Stimulated activated CD4-positive, alpha-beta T cell treated with anti-CD3 and anti-CD28 coated beads, TNF-alpha, amount 100 ng/mL, for 24 hours (primary cell): ENCODE measurements around the gene DENND1A.

ENCODE experiments used
- DNase-seq, 3 experiments: peaks; one replicate each; pipeline ENCODE4 v3.0.0-alpha.2; 2020; ENCODE audit warnings: low read depth in 3 of 3

The DENND1A gene

DNA sequence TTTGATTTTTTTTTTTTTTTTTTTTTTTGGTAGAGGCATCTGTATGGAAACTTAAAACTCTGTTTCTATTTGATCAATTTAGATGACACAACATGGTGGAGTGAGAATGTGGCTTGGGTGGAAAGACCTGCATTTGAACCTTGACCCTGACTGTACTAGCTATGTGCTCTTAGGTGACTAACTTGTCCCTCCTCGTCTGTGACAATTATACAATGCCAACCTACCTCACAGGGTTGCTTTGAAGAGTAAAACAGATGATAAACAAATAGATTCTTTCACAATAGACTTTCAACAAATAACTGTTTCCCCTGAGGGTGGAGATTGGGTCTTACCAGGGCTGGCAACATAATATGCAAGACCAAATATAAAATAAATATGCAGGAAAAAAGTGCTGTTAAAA lies 464.6 kb downstream of the DENND1A start:
- no peak for DNase-seq

DNA sequence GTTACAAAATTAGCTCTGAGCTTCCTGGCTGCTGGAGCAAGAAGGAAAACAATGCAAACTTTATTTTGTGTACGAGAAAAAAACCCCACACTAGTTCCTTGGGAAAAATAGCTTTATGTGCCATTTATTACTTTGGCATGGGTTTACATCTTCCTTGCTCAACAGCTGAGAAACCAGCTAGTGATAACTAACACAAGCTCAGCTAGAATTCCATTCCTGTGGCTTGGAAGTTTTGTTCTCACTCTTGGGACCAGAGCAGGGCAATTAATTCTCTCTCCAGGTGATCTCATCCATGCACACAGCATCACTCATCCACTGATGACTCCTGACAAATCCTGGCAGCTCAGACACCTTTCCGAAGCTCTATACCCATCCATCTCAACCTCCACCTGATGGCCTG lies 469.8 kb downstream of the DENND1A start:
- DNase-seq = no peak

DNA sequence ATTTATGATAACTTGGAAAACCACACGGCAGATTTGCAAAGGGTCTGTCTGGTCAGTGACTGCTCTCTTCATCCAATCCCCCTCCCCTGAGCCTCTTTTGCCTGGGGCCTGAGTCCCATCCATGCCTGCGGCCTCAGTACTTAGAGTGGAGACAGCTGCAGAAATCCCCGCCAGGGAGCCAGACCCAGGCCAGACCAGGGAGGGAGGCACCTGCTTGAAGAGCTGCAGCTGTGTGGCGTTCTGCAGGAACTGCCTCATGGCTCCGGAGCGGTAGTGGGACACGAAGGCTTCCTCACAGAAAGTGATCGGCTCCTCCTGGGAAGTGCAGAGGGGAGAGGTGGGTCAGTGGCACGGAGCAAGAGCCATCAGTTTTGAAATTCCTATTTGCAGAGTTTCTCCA lies 472.3 kb downstream of the DENND1A start:
- DNase-seq = no peak

DNA sequence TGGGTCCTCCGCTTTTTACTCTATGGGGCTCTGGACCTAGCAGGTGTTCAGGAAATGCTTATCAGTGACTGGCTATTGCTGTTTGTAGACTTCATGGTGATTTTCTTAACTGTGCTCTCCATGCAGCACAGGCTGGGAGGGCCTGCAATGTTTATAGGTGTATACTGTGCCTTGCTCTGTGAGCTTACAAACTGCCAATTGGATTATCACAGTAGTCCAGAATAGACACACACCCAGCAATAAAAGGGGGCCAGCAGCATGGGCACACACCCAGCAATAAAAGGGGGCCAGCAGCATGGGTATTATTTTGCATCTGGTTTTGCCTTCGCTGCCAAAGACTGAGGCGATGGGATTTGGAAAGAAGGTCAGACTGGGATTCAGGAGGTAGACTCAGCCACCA lies 473.9 kb downstream of the DENND1A start:
- DNase-seq = no peak

DNA sequence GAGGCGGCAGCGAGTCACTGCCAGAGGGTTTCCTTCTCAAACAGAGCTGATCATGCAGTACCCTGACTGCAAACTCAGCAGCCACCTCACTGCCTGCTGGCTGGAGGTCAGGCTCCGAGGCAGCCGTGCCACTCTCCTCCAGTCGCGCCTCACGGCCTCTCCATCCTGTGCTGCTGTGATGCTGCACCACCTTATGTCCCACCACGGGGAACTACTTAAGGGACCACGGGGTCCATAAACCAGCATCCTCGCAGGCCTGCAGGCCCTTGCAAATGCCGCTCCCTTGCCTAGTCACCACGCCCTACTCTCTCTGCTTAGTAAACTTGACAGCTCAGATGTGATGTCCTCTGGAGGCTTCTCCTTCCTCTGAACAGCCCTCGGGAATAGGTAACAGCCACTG lies 474.7 kb downstream of the DENND1A start:
- DNase-seq = no peak

DNA sequence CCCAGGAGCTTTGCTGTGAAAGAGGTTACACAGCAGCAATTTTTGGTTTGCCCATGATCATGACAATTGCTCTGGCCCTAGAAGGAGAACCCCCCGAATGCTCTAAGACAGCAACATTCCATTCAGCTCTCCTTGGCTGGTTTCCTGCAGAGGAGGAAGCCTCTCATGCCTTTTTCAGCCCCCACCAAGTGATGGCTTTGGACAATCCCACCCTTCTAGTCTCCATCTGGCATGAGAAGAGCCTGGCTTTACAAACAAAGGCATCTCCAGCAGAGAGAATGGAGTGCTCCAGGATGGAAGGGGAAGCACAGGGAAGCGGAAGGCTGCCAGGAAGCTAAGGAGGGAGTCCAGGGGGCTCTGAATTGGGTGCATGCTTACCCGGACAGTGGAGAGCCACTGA lies 475.6 kb downstream of the DENND1A start:
- DNase-seq = no peak

DNA sequence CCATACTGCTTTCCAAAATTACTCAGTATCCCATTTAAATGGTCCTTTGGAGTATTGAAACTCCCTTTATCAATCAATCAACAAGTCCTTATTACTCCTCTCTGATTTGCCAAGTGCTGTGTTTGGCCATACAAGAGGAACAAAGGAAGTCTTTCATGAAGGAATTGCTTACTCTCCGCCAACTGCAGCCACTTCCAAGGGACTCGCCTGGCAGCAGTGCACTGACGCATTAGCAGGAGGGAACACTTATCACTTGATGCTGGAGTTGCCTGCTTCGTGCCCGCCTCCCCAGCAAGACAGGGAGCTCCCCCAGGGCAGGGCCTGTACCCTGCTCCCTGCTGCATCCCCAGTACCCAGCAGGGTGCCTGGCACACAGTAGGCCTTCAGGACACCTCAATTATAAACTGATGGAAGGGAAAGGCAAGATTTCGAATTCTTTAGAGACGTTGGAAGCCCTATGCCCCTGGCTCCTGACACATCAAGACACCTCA lies 476.1 kb downstream of the DENND1A start:
- DNase-seq = no peak

DNA sequence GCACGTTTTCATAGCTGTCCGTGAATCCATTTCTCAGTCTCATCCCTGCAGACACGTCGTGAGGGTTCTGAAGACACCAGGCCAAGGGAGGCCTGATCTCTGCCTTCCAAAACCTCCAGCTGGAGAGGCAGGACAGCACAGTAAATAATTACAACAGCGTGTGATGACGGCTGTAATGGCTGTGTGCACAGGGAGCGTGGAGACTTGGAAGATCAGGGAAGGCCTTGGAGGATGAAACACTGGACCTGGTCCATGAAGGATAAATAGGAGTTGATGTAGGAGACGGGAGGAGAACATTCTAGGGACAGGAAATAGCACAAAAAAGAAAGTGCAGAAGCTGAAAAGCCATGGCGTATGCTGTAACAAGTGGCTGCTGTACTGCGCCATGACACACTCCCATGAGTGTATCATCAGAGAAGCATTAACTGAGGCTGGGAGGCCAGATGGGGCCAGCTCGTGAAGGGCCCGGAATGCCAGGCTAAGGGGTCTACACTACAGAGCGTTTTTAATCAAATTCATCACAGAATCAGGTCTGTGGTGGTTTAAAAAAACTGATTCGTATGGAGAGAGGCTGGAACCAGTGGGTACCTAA lies 476.8 kb downstream of the DENND1A start:
- no peak for DNase-seq

DNA sequence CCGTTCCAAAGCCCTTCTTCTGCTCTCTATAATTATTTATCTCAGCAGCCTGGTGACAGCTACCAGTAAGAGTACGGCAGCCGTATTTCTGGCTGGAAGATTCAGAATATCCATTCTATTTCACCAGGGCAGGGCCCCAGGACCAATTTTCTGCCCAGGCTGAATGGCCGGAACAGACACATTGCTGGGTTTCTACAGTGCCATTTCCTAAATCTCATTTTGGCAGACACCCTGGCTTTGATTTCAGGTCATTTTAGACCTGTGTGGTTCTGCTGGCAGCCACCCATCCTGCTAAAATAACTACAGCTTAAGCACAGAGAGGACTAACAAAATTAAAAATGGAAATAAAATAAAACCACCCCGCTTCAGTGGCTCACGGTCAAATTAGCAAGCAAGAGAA lies 478.9 kb downstream of the DENND1A start:
- DNase-seq = no peak

DNA sequence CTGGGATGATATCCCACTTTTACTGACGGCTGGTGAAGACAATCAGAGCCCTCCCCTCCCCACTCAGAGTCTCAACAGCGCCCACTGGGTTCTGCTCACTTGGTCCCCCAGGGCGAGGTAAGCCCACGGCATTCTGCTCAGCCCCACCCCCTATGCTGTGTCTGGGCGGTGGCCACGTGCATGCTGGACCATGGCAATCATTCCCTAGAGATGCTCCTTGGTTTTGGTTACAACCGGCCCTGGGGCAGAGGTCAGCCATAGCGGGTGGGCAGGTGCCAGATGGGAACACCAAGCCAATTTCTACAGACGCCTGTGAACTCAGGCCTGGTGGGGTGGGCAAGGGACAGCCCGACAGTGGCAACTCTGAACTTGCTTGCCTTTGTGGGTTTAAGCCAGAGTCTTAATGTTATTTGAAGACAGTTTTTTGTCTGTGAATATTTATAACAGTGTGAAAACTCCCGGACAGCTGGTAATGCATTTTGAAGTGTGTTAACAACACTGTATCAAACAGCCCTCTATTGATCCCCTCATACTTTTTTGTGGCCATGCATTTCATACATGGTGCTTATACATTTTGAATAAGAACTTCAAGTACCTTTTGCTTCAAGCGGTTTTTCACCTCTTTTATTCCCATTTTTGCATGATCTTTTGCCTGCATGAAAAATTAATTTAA lies 479.7 kb downstream of the DENND1A start:
- no peak for DNase-seq

DNA sequence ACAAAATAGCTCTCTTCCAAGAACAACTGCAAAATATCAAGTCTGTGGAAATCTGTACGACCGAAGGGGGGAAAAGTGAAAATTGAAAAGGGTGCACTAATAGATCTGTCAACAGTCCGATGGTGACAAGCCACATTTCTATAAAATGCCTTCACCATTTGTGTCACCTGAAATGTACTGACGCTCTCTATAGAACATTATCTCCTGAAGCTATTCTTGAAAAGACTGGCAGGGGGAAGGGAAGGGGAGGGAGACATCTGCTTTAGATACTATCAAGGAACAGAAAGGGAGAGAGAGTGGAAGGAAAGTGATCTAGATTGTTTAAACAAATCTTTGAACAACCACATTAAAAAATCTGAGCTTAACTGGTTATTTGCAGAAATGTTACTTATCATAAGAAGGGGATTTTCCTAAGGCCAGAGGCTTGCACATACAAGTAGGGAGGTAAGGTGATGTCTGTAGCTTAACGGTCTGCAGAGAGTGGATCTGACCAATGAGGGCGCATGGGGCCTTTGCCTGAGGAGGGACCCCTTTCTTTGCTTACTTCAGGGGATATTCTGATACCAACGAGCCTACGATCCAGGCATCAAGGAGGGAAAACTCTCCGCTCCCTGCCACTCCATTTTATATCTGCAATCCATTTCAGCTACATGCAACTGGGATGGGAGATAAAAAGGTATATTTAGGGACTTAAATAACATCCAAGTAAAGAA lies 481.8 kb downstream of the DENND1A start:
- DNase-seq = no peak

DNA sequence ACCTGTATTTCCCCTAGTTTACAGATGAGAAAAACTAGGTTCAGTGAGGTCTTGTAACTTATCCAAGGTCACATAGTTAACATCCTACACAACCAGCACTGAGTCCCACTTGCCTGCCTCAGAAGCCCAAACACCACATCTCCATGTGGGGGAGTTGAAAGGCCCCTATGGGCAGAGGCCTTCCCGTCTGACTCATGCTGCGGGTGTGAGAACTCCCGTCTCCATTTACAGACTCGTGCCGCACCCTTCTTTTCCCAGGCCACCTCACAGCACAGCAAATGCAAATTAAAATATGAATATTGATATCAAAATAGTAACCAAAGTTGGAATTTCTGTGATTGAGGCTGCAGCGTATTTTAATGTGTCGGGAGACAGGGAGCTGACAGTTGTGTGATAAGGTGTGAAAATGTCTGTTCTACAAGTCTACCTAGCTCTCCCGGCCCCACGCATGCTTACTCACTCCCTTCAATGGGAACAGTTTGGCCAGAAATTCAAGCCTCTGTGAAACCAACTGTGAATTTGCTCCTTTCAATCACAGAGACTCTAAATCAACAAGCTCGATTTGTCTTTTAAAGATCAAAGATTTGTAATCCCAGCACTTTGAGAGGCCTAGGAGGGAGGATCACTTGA lies 483.8 kb downstream of the DENND1A start:
- DNase-seq = no peak

DNA sequence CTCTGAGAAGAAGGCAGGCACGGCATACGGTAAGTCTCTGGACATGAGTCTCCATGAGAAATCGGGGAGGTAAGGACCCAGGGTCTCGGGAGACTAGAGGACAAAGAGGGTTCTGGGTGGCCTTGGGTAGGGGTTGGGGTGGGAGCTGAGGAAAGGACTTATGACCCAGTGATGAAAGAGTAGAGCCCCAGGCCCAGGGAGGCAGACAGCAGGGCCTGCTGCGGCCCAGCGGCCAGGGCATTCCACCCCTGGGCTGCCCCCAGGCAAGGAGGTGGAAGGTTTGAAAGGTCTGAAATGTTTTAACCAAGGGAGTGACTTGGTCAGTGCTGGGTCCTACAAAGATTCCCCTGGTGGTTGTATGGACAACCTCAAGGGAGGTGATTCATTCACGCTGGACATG lies 484.8 kb downstream of the DENND1A start:
- no peak for DNase-seq

DNA sequence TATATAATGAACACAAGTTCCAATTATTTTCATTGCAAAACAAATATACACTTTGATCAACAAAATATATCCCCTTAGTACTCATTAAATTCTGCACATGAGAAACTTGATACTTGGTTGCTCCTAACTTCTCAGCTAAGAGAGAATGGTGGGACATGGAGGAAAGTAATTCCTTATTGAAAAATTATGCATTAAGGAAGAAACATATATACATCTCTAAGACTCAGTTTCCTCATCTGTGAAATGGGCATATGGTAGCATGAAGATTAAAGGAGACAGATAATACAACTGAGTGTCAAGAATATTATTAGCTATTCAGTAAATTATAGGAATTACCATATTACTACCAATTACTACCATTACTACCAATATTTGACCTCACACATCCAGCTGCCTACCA lies 488.2 kb downstream of the DENND1A start:
- no peak for DNase-seq

DNA sequence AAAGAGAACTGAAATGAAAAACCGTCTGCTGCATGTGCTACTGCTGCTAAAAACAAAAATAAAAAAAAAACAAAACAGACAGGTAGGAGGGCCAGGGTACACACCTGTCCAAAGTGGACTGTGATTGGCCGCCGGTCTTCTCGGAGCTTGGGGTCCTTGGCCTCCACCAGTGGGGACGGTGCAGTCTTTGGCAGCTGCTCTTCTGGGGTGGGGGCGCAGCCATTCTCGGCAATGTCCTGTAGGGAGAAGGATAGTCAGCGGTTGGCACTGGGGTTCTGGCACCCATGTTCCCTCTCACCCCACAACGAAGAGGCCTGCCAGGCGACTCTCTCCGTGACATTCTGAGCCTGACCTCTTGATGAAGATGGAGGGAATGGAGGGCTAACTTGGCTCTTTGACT lies 489.7 kb downstream of the DENND1A start:
- DNase-seq = no peak

DNA sequence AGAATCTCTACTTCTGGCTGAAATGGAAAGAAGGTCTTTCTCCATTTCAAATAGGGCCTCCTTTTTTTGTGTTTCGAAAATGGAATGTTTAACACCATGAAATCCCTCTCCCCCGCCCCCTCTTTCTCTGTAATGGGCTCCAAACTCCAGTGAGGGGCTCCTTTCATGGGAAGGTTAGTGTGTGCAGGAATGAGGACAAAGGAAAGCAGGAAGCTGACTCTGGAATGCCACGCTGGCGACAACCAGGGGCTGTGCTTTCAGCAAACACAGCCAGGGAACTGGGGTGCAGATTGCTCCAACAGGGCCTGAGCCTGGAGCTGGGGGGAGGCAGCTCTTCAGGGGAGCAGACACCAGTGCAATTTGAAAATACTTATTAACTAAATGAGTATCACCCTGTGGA lies 491.1 kb downstream of the DENND1A start:
- DNase-seq = no peak

DNA sequence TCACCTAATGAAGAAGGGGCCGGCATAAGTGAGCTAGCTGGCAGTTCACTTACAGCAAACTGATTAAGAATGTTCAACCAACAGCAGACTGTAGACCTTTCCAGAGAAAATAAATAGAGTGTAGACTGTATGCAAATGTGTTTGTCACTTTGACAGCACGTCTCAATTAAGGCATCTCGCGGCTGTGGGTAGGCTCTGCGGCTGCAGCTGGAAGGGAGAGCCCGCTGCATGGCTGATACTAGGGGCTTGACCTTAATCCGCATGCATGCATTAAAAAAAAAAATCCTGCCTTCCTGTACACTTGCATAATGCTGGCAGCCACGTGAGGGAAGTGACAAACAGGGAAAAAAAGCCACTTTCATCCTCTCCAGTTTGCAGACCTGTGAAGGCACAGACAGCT lies 491.6 kb downstream of the DENND1A start:
- no peak for DNase-seq

DNA sequence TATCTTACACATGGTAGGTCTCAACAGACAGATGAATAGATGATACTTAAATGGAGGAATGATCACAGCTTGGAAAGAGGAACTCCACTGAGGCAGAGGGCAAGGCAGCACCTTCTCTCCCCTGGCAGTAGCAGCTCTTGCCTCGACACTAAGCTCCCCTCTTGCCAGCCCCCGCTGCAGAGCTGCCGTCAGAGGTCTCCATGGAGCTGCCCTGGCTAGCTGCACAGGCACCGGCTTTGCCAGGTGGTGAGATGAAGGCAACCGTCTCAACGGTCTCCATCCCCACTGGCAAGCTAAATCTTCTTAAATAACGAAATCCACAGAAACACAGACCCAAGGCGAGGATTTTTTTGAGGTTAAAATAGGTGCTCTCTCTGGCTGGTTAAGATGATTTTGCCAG lies 492.7 kb downstream of the DENND1A start:
- DNase-seq = no peak

DNA sequence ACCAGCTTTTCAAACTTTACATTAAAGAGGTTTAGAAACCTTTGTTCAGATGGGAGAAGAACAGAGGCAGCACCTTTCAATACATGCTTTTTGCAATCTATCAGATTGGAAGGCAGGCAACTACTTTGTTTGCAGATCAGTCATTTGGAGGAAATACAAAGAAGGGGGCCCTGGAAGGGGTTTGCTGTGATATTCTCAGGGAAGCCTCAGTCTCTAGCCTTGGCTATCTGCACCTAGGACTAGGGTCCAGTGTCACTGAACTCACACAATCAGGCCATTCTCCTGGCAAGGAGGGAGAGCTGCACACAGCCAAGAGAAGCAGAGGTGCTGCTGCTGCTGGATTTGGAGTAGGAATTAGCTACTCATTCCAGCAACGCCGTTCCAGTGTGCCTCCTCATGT lies 494.5 kb downstream of the DENND1A start:
- no peak for DNase-seq

DNA sequence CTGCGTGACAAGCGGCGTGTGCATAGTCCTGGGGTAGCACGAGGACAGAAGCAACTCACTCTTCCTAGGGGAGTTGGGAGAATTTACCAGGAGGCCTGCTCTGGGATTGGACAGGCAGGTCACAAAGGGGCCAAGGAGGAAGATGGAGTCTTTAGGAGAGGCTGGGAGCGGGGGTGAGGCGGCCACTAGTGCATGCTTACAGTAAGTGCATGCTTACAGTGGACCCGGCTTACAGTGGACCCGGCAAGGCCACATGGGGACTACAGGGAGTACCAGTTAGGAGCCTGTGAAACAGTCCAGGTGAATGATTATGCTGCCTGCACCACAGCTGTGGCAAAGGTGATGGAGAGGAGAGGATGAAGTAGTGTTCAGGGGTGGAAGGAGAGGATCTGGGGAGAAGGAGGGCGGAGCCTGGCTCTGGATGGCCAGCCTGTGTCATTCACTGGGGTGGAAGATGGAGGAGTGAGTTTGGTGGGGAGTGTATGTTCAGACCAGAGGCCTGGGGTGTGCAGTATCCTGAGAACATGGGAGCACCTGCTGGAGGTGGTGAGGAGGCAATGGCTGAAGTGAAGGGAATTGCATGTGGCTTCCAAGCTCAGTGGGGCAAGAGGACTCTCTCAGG lies 495.2 kb downstream of the DENND1A start:
- no peak for DNase-seq

DNA sequence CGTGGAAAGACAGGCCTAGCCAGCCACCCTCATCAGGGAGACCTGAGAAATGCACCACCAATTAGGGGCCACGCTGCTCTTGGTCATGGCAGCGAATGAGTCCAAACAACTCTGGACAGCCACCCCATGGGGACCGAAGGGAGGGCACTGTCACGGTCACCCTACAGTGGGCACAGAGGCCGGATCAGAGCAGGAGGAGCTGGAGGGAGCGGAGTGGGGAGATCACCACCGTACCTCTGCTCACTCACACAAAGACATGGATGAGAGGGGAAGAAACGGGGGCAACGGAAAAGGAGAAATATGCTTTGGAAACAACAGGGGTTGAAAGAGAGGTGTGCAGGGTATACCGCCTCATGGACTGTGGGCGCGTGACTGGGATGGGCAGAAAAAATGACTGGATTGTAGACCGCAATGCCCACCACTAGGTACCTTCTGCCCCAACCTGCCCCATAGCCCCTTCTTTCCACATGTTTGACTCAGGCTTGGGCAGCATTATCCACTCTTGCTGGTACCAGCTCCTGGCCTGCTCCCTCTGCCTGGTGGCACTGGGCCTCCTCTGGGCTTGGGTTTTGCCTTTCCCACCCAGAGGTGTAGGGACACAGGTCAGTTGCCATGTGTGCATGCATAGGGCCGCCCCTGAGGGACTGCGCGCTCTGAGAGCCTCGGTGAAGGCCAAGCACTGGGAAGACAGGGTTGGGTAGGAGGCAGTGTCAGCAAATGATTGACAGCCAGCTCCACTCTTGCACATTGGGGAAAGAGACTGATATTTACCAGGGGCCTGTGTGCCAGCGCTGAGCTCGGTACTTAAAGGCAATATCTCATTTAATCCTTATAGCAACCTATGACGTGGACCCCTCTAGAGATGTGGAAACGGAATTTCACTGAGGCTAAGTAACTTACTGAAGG lies 497.3 kb downstream of the DENND1A start:
- DNase-seq = no peak
